Mesothelial cell of epicardium (in vitro differentiated cells): ENCODE results near the gene CPO. TPM values are rescaled to one million over a fixed set of nuclear protein-coding genes. Genes with fewer than 3 reads are reported as not detected.

Source experiments
- DNase-seq, 2 experiments: peaks; one replicate each; pipeline ENCODE4 v3.0.0; 2021; ENCODE audit warnings: low spot score in 2 of 2; ENCODE audit not compliant: unreplicated experiment in 2 of 2
- H3K27ac Mint-ChIP-seq: 2 replicates; pipeline ENCODE4 v1.8.0; 2021; ENCODE audit warnings: mixed read lengths
- H3K27me3 Mint-ChIP-seq: 2 replicates; pipeline ENCODE4 v1.8.0; 2021; ENCODE audit warnings: low read depth, mixed read lengths
- H3K36me3 Mint-ChIP-seq: 2 replicates; pipeline ENCODE4 v1.8.0; 2021; ENCODE audit warnings: mixed read lengths
- H3K4me1 Mint-ChIP-seq: 2 replicates; pipeline ENCODE4 v1.8.0; 2021; ENCODE audit warnings: mixed read lengths
- H3K4me3 Mint-ChIP-seq: 2 replicates; pipeline ENCODE4 v1.8.0; 2021; ENCODE audit warnings: mild to moderate bottlenecking, moderate library complexity, mixed read lengths
- H3K9me3 Mint-ChIP-seq: 2 replicates; pipeline ENCODE4 v1.8.0; 2021; ENCODE audit warnings: mixed read lengths
- CTCF ChIP-seq: fragments of 200-600 bp; sonication (generic); IDR thresholded peaks from one replicate; pipeline ENCODE4 v1.5.0; 2021; ENCODE audit warnings: antibody characterized with exemption; ENCODE audit not compliant: unreplicated experiment
- total RNA-seq: library from RNA; stranded (reverse); gene quantifications from 3 replicates; pipeline ENCODE4 v1.2.1, GENCODE V29; 2021

Gene CPO
- total RNA-seq: 0.18 TPM in 1 of 3 replicates, not detected in the others

DNA sequence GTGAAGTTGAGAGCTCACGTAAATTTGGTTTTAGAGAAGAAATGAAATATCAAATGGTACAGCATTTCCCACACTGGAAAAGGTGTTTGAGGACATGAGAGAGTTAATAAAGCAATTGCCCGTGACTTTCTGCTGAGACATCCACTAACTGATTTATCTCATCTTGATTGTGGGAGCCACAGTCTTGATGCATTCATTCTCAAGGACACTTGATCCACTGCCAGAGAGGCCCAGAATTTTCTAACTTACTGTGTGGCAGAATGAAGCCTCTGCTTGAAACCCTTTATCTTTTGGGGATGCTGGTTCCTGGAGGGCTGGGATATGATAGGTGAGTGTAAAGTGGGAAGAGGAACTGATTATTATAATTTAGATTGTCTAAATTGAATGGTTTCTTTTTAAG, at the start of gene CPO:
CPO (plus strand) TSS at position 179 of the 400 bp plus-strand sequence; CDS start at position 261, 82 bp downstream.
- H3K4me1 Mint-ChIP-seq: no peaks in the 10 kb centered on the region
- no peak within 1 kb of the TSS for H3K4me3 Mint-ChIP-seq
- H3K9me3 Mint-ChIP-seq: no peaks in the 10 kb centered on the region
- no peak for DNase-seq
- no peak for TF ChIP-seq CTCF
- H3K27me3 Mint-ChIP-seq: peaks cover 4% of the 10 kb centered on the region
- H3K27ac Mint-ChIP-seq: no peak within 1 kb of the TSS
- no peaks in the 10 kb centered on the region for H3K36me3 Mint-ChIP-seq

DNA sequence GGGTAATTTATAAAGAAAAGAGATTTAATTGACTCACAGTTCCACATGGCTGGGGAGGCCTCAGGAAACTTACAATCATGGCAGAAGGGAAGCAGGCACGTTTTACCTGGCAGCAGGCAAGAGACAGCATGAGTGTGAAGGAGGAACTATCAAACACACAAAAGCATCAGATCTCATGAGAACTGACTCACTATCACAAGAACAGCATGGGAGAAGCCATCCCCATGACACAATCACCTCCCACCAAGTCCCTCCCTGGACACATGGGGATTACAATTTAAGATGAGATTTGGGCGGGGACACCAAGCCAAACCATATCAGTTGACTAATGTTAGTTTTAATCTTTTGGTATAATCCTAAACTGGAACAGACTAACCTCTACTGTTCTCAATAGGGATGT, 49.1 kb upstream of the CPO start:
- TF ChIP-seq CTCF: no peak
- H3K27ac Mint-ChIP-seq: no peak overlapping the region
- DNase-seq: no peak

DNA sequence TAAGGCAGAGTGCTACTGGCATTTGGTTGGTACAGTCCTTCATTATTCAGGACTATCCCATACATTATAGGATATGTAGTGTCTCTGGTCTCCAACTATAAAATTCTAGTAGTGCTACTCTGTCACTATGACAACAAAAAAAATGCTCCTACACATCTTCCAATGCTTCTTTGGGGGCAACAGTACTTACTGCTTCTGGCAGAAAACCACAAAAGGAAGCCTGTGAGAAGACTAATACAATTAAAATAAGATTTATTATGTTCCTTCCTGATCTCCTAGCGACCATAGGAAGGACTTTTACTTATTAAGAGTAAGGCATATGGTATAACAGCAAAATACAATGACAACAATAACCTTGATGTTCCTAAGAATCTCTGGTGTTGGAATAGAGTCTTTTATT, 48.4 kb upstream of the CPO start:
- H3K27me3 Mint-ChIP-seq: no peaks in the 10 kb centered on the region
- H3K36me3 Mint-ChIP-seq: no peaks in the 10 kb centered on the region
- no peak for TF ChIP-seq CTCF
- H3K27ac Mint-ChIP-seq: no peak overlapping the region
- H3K9me3 Mint-ChIP-seq: peaks cover 15% of the 10 kb centered on the region
- H3K4me1 Mint-ChIP-seq: no peaks in the 10 kb centered on the region
- H3K4me3 Mint-ChIP-seq: no peak overlapping the region
- DNase-seq: no peak

More for the DNA sequence above, 49.1 kb upstream of the CPO start:
- Mint-ChIP-seq H3K36me3 (no peaks in the 10 kb centered on the region), H3K27me3 (no peaks in the 10 kb centered on the region), H3K4me1 (no peaks in the 10 kb centered on the region), H3K4me3 (no peak overlapping the region), H3K9me3 (peaks cover 9% of the 10 kb centered on the region)

- Mint-ChIP-seq H3K4me1 (no peaks in the 10 kb centered on the region), H3K27ac (no peak overlapping the region), H3K36me3 (no peaks in the 10 kb centered on the region), H3K9me3 (peaks cover 4% of the 10 kb centered on the region), H3K27me3 (peaks cover 8% of the 10 kb centered on the region), H3K4me3 (no peak overlapping the region)
- no peak for TF ChIP-seq CTCF
- DNase-seq: no peak
These were observed 24.2 kb upstream of the CPO start for GRCh38 chr2:206915121-206915520.

GRCh38 chr2:206918263-206918662, 21.1 kb upstream of the CPO start:
- H3K9me3 Mint-ChIP-seq: peaks cover 4% of the 10 kb centered on the region
- no peak for DNase-seq
- H3K27me3 Mint-ChIP-seq: peaks cover 13% of the 10 kb centered on the region
- TF ChIP-seq CTCF: no peak
- no peaks in the 10 kb centered on the region for H3K36me3 Mint-ChIP-seq
- no peak overlapping the region for H3K27ac Mint-ChIP-seq
- H3K4me3 Mint-ChIP-seq: no peak overlapping the region
- H3K4me1 Mint-ChIP-seq: no peaks in the 10 kb centered on the region

- Mint-ChIP-seq H3K4me3 (no peak overlapping the region), H3K36me3 (no peaks in the 10 kb centered on the region), H3K4me1 (no peaks in the 10 kb centered on the region), H3K27ac (no peak overlapping the region), H3K9me3 (no peaks in the 10 kb centered on the region), H3K27me3 (peaks cover 13% of the 10 kb centered on the region)
- no peak for TF ChIP-seq CTCF
- DNase-seq: no peak
These were observed 19.0 kb upstream of the CPO start for GRCh38 chr2:206920310-206920709.
